HG03354 (cell line): Measurements from ENCODE around the gene BNIP3.

ENCODE experiments used
- ATAC-seq: cut with Tn5 transposase; IDR thresholded peaks from one replicate; pipeline ENCODE4 v1.9.1; 2021; ENCODE audit warnings: mild to moderate bottlenecking; ENCODE audit not compliant: unreplicated experiment, poor library complexity, severe bottlenecking

The BNIP3 gene

GRCh38 chr10:131981429-131982184 lies at the start of gene BNIP3:
BNIP3 (minus strand) TSS chr10:131981923; CDS start chr10:131981806, 117 bp downstream.
- peak; percentile 88 for ATAC-seq

GRCh38 chr10:132030898-132031463 lies 49.3 kb upstream of the BNIP3 start:
- no peak for ATAC-seq

GRCh38 chr10:132028706-132029105 lies 47.0 kb upstream of the BNIP3 start:
- no peak for ATAC-seq

- no peak for ATAC-seq
Measured at GRCh38 chr10:132027423-132027983, 45.8 kb upstream of the BNIP3 start.

- ATAC-seq, result peak; percentile 85
Measured at GRCh38 chr10:132023092-132023811, 41.5 kb upstream of the BNIP3 start.

- no peak for ATAC-seq
Measured at GRCh38 chr10:132022241-132022640, 40.5 kb upstream of the BNIP3 start.

GRCh38 chr10:132021504-132022143 lies 39.9 kb upstream of the BNIP3 start:
- no peak for ATAC-seq

GRCh38 chr10:132021046-132021445 lies 39.3 kb upstream of the BNIP3 start:
- no peak for ATAC-seq

- no peak for ATAC-seq
Measured at GRCh38 chr10:132020456-132020855, 38.7 kb upstream of the BNIP3 start.

GRCh38 chr10:132019366-132019765 lies 37.6 kb upstream of the BNIP3 start:
- ATAC-seq, result no peak

- no peak for ATAC-seq
Measured at GRCh38 chr10:132018446-132018845, 36.7 kb upstream of the BNIP3 start.

GRCh38 chr10:132016514-132016913 lies 34.8 kb upstream of the BNIP3 start:
- ATAC-seq, result no peak

- no peak for ATAC-seq
Measured at GRCh38 chr10:132011445-132011844, 29.7 kb upstream of the BNIP3 start.

GRCh38 chr10:132011024-132011423 lies 29.3 kb upstream of the BNIP3 start:
- no peak for ATAC-seq

- no peak for ATAC-seq
Measured at GRCh38 chr10:132010483-132010882, 28.8 kb upstream of the BNIP3 start.

- ATAC-seq, result no peak
Measured at GRCh38 chr10:132009575-132009974, 27.9 kb upstream of the BNIP3 start.

- no peak for ATAC-seq
Measured at GRCh38 chr10:132007681-132008080, 26.0 kb upstream of the BNIP3 start.

GRCh38 chr10:132006966-132007365 lies 25.2 kb upstream of the BNIP3 start:
- ATAC-seq, result no peak

- no peak for ATAC-seq
Measured at GRCh38 chr10:132005147-132005546, 23.4 kb upstream of the BNIP3 start.

- no peak for ATAC-seq
Measured at GRCh38 chr10:132004052-132004451, 22.3 kb upstream of the BNIP3 start.
